Osteocyte (in vitro differentiated cells): ENCODE results near the gene SNX7. TPM values are rescaled to one million over a fixed set of nuclear protein-coding genes. Genes with fewer than 3 reads are reported as not detected.

ENCODE experiments used
- DNase-seq: peaks from one replicate; pipeline ENCODE4 v3.0.0; 2021; ENCODE audit warnings: mixed read lengths; ENCODE audit not compliant: unreplicated experiment; ENCODE audit errors: extremely low spot score
- H3K27ac Mint-ChIP-seq: one replicate; pipeline ENCODE4 v1.8.0; 2021; ENCODE audit warnings: mild to moderate bottlenecking, mixed read lengths; ENCODE audit not compliant: unreplicated experiment
- H3K27me3 Mint-ChIP-seq: one replicate; pipeline ENCODE4 v1.8.0; 2021; ENCODE audit warnings: mixed read lengths; ENCODE audit not compliant: unreplicated experiment
- H3K36me3 Mint-ChIP-seq: one replicate; pipeline ENCODE4 v1.8.0; 2021; ENCODE audit warnings: mixed read lengths; ENCODE audit not compliant: unreplicated experiment
- H3K4me1 Mint-ChIP-seq: one replicate; pipeline ENCODE4 v1.8.0; 2021; ENCODE audit warnings: mixed read lengths; ENCODE audit not compliant: unreplicated experiment
- H3K4me3 Mint-ChIP-seq: one replicate; pipeline ENCODE4 v1.8.0; 2021; ENCODE audit warnings: mild to moderate bottlenecking, moderate library complexity, mixed read lengths; ENCODE audit not compliant: unreplicated experiment
- H3K9me3 Mint-ChIP-seq: one replicate; pipeline ENCODE4 v1.8.0; 2021; ENCODE audit warnings: mixed read lengths; ENCODE audit not compliant: unreplicated experiment
- CTCF ChIP-seq: fragments of 200-600 bp; sonication (generic); IDR thresholded peaks from 2 replicates; pipeline ENCODE4 v1.5.0; 2021; ENCODE audit warnings: antibody characterized with exemption, mild to moderate bottlenecking, moderate library complexity
- total RNA-seq: library from RNA; stranded (reverse); gene quantifications from 2 replicates; pipeline ENCODE4 v1.2.1, GENCODE V29; 2021

The SNX7 gene
- total RNA-seq, 1 donor from 2014 or later = 41.7 TPM

GRCh38 chr1:98754176-98754575 lies 92.7 kb downstream of the SNX7 start:
- DNase-seq = no peak
- Mint-ChIP-seq H3K4me3 (no peak overlapping the region), H3K27ac (no peak overlapping the region), H3K9me3 (no peaks in the 10 kb centered on the region), H3K36me3 (no peaks in the 10 kb centered on the region), H3K4me1 (no peaks in the 10 kb centered on the region), H3K27me3 (no peaks in the 10 kb centered on the region)
- TF ChIP-seq CTCF = no peak

- DNase-seq = no peak
- Mint-ChIP-seq H3K27me3 (no peaks in the 10 kb centered on the region), H3K9me3 (no peaks in the 10 kb centered on the region), H3K27ac (no peak overlapping the region), H3K4me1 (no peaks in the 10 kb centered on the region), H3K4me3 (no peak overlapping the region), H3K36me3 (peaks cover 7% of the 10 kb centered on the region)
- TF ChIP-seq CTCF = no peak
These were observed 99.8 kb downstream of the SNX7 start for GRCh38 chr1:98761219-98761865.

- Mint-ChIP-seq H3K36me3 (peaks cover 7% of the 10 kb centered on the region), H3K27ac (no peak overlapping the region), H3K27me3 (no peaks in the 10 kb centered on the region), H3K4me1 (no peaks in the 10 kb centered on the region), H3K4me3 (no peak overlapping the region), H3K9me3 (no peaks in the 10 kb centered on the region)
- TF ChIP-seq CTCF = no peak
- DNase-seq = no peak
These were observed 102.1 kb downstream of the SNX7 start for GRCh38 chr1:98763488-98764150.

GRCh38 chr1:98764485-98764884 lies 103.0 kb downstream of the SNX7 start:
- Mint-ChIP-seq H3K27me3 (no peaks in the 10 kb centered on the region), H3K36me3 (peaks cover 7% of the 10 kb centered on the region), H3K9me3 (no peaks in the 10 kb centered on the region), H3K4me1 (no peaks in the 10 kb centered on the region), H3K27ac (no peak overlapping the region), H3K4me3 (no peak overlapping the region)
- DNase-seq = no peak
- TF ChIP-seq CTCF = no peak

- Mint-ChIP-seq H3K4me1 (no peaks in the 10 kb centered on the region), H3K27ac (no peak overlapping the region), H3K4me3 (no peak overlapping the region), H3K27me3 (no peaks in the 10 kb centered on the region), H3K36me3 (peaks cover 7% of the 10 kb centered on the region), H3K9me3 (no peaks in the 10 kb centered on the region)
- no peak for TF ChIP-seq CTCF
- DNase-seq = no peak
These were observed 104.7 kb downstream of the SNX7 start for GRCh38 chr1:98766255-98766654.
